K562 (cell line): ENCODE data around the gene RPL34. TPM values are rescaled to one million over a fixed set of nuclear protein-coding genes. Genes with fewer than 3 reads are reported as not detected.

Experiments used
- CBX8 ChIP-seq: fragments of 200-600 bp; sonication (generic); IDR thresholded peaks from 2 replicates; pipeline ENCODE4 v1.6.1; 2012; ENCODE audit warnings: borderline replicate concordance, mixed run types, low read depth, mild to moderate bottlenecking, moderate library complexity, mixed read lengths, low read length, control low read depth, inconsistent platforms; ENCODE audit not compliant: poor library complexity, severe bottlenecking; ENCODE audit errors: extremely low read depth
- CREB1 ChIP-seq, 2 experiments: sonication (generic) in 1 of 2; formaldehyde crosslinking in 1 of 2; IDR thresholded peaks; 2 replicates each; pipeline versions ENCODE4 v1.6.1 to v1.8.0; 2012 to 2022; ENCODE audit warnings: inconsistent platforms in 1 of 2, mild to moderate bottlenecking in 1 of 2, missing genetic modification reagents in 1 of 2, moderate library complexity in 1 of 2
- EP400 ChIP-seq: fragments of 450-650 bp; IDR thresholded peaks from 2 replicates; pipeline ENCODE4 v1.6.1; 2017; ENCODE audit warnings: antibody characterized with exemption, mild to moderate bottlenecking, moderate library complexity
- FOS ChIP-seq: IDR thresholded peaks from 3 replicates; pipeline ENCODE4 v1.6.1; 2011; ENCODE audit not compliant: insufficient read length; ENCODE audit errors: extremely low read depth
- FOXM1 ChIP-seq, 2 experiments: fragments of 450-650 bp in 1 of 2; sonication (generic) in 1 of 2; formaldehyde crosslinking in 1 of 2; IDR thresholded peaks; 2 replicates each; pipeline versions ENCODE4 v1.6.1 to v1.9.0; 2017 to 2022; ENCODE audit warnings: low read depth in 2 of 2, mild to moderate bottlenecking in 2 of 2, missing genetic modification reagents in 1 of 2, moderate library complexity in 1 of 2
- LCOR ChIP-seq: sonication (generic); formaldehyde crosslinking; IDR thresholded peaks from 2 replicates; pipeline ENCODE4 v1.8.0; 2022; ENCODE audit warnings: mild to moderate bottlenecking, missing genetic modification reagents
- MAFF ChIP-seq: IDR thresholded peaks from 2 replicates; pipeline ENCODE4 v1.6.1; 2012; ENCODE audit warnings: low read length, improper control_type of control experiment
- RB1 ChIP-seq: fragments of 450-650 bp; IDR thresholded peaks from 2 replicates; pipeline ENCODE4 v1.6.1; 2017; ENCODE audit warnings: low read depth, mild to moderate bottlenecking
- RBFOX2 ChIP-seq: fragments of 200-400 bp; formaldehyde crosslinking; IDR thresholded peaks from 2 replicates; pipeline ENCODE4 v1.6.1; 2017; ENCODE audit warnings: low read depth, mild to moderate bottlenecking, low read length, moderate library complexity
- SREBF2 ChIP-seq: sonication (generic); formaldehyde crosslinking; IDR thresholded peaks from 2 replicates; pipeline ENCODE4 v1.4.0; 2020; ENCODE audit warnings: mild to moderate bottlenecking, missing genetic modification reagents
- SRSF3 ChIP-seq: fragments of 200-400 bp; formaldehyde crosslinking; IDR thresholded peaks from 2 replicates; pipeline ENCODE4 v1.6.1; 2016; ENCODE audit warnings: mild to moderate bottlenecking, low read length, moderate library complexity; ENCODE audit not compliant: insufficient read depth
- ZNF184 ChIP-seq: sonication (generic); formaldehyde crosslinking; IDR thresholded peaks from 2 replicates; pipeline ENCODE4 v1.5.0; 2020; ENCODE audit warnings: missing genetic modification reagents
- ZNF507 ChIP-seq: conservative IDR thresholded peaks from 2 replicates; pipeline ENCODE4 v1.6.1; 2017; ENCODE audit warnings: missing genetic modification characterization, missing compliant biosample characterization
- polyA plus RNA-seq, 8 experiments: library from polyadenylated mRNA; depleted of rRNA in 4 of 8; stranded (reverse) in 5 of 8; unstranded in 3 of 8; fragments of >200 nt; fragmentation: Nextera tagmentation in 2 of 8; fragmentation: Illumina TruSeq in 1 of 8; extraction: Ambion mirVana in 2 of 8; extraction: Trizol in 1 of 8; gene quantifications; 2 replicates each; pipeline versions ENCODE4 v1.2.1 to v1.2.3, GENCODE V29; 2011 to 2014; ENCODE audit warnings: inconsistent platforms in 1 of 8, missing spikeins in 1 of 8
- total RNA-seq, 7 experiments: library from RNA; depleted of rRNA in 6 of 7; stranded (reverse); fragments of >200 nt in 6 of 7; fragmentation: Illumina TruSeq in 2 of 7; extraction: Trizol in 2 of 7; gene quantifications; 2 replicates each; pipeline versions ENCODE4 v1.2.1 to v1.2.3, GENCODE V29; 2011 to 2021; ENCODE audit warnings: low replicate concordance in 1 of 7
- TF ChIP-seq, protein P1 (sequence below): fragments of 450-650 bp; formaldehyde crosslinking; IDR thresholded peaks from 2 replicates; pipeline ENCODE4 v1.4.0; 2022; ENCODE audit warnings: missing genetic modification characterization
- TF ChIP-seq, protein P2 (sequence below): fragments of 200-800 bp; sonication (Bioruptor generic); IDR thresholded peaks from 2 replicates; pipeline ENCODE4 v1.6.1; 2017; ENCODE audit warnings: missing genetic modification characterization, missing compliant biosample characterization
- TF ChIP-seq, protein P3 (sequence below), 3 experiments: IDR thresholded peaks in 2 of 3; conservative IDR thresholded peaks in 1 of 3; 2 replicates each; pipeline ENCODE4 v1.5.1; 2011 to 2012; ENCODE audit warnings: low read length in 3 of 3, mild to moderate bottlenecking in 3 of 3, control low read depth in 2 of 3, improper control_type of control experiment in 1 of 3, inconsistent platforms in 1 of 3, low read depth in 1 of 3, mixed read lengths in 1 of 3, moderate library complexity in 1 of 3; ENCODE audit not compliant: insufficient read depth in 2 of 3
- TF ChIP-seq, protein P4 (sequence below): fragments of 450-650 bp; IDR thresholded peaks from 2 replicates; pipeline ENCODE4 v1.6.1; 2017; ENCODE audit warnings: mild to moderate bottlenecking, moderate library complexity
- TF ChIP-seq, protein P5 (sequence below): fragments of 250-450 bp; sonication (Bioruptor Pico); IDR thresholded peaks from 2 replicates; pipeline ENCODE4 v1.5.1; 2021; ENCODE audit warnings: mild to moderate bottlenecking

RPL34 gene
- total and polyA plus RNA-seq, 9 of the 15 experiments (the other 6 are each of a cell fraction or from before 2014, with no cell fraction given), result 1,612 to 4,502 (median 2,593) TPM

DNA sequence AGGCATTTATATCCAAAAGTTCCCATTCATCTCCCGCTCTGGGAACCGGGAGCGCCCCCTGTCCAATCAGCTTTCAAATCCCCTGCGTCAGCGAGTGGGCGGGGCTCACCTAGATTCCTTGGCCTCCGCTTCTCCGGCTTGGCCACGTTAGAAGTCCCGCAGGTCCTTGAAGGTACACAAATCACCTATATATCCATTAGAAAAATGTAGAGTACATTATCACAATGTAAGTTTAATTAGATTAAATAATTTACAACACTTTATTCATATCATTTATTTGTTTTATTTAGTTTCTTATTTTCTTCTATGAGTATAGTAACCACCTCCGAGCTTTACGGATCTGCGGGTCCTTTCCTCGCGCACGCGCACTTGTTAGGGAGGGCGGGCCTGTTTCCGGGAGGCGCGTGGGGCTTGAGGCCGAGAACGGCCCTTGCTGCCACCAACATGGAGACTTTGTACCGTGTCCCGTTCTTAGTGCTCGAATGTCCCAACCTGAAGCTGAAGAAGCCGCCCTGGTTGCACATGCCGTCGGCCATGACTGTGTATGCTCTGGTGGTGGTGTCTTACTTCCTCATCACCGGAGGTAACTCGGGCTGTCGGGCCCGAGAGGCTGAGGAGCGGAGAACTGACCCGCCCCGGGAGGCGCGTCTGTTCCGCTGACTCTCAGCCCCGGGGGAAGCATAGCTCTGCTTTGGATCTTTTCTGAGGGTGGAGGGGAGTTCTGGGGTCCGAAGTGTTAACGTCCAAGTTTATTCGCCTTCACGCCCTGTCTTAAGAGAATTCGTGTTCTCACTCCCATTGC, 30.0 kb downstream of the RPL34 start, which contains the start of gene OSTC (continued):
- TF ChIP-seq MAFF (peak; percentile 11; the same call in 1 of the 2 replicates), EP400 (peak; percentile 99), LCOR (CRISPR knock-in tag) (no peak), SREBF2 (CRISPR knock-in tag) (no peak), SRSF3 (no peak), RBFOX2 (peak; percentile 92), CBX8 (no peak), CREB1 (IDR thresholded peaks at IDR 0.05) (peak; percentile 17; the same call in 1 of the 2 replicates), CREB1 (CRISPR knock-in tag; IDR thresholded peaks at IDR 0.05) (0 out of 2 replicates have a peak, but pooled peaks have one; percentile 40), RB1 (peak; percentile 65; the same call in 1 of the 2 replicates), ZNF184 (CRISPR knock-in tag) (no peak), ZNF507 (tag) (no peak), FOS (peak; percentile 8), FOXM1 (IDR thresholded peaks at IDR 0.05; ENCODE audit: low read depth) (peak; percentile 63), FOXM1 (CRISPR knock-in tag; IDR thresholded peaks at IDR 0.05; ENCODE audit: low read depth) (no peak)
- TF ChIP-seq, protein P1, sequence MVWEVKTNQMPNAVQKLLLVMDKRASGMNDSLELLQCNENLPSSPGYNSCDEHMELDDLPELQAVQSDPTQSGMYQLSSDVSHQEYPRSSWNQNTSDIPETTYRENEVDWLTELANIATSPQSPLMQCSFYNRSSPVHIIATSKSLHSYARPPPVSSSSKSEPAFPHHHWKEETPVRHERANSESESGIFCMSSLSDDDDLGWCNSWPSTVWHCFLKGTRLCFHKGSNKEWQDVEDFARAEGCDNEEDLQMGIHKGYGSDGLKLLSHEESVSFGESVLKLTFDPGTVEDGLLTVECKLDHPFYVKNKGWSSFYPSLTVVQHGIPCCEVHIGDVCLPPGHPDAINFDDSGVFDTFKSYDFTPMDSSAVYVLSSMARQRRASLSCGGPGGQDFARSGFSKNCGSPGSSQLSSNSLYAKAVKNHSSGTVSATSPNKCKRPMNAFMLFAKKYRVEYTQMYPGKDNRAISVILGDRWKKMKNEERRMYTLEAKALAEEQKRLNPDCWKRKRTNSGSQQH (CRISPR knock-in tag), result no peak
- TF ChIP-seq, protein P2, sequence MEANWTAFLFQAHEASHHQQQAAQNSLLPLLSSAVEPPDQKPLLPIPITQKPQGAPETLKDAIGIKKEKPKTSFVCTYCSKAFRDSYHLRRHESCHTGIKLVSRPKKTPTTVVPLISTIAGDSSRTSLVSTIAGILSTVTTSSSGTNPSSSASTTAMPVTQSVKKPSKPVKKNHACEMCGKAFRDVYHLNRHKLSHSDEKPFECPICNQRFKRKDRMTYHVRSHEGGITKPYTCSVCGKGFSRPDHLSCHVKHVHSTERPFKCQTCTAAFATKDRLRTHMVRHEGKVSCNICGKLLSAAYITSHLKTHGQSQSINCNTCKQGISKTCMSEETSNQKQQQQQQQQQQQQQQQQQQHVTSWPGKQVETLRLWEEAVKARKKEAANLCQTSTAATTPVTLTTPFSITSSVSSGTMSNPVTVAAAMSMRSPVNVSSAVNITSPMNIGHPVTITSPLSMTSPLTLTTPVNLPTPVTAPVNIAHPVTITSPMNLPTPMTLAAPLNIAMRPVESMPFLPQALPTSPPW, result peak; percentile 49; the same call in 1 of the 2 replicates
- TF ChIP-seq, protein P3, sequence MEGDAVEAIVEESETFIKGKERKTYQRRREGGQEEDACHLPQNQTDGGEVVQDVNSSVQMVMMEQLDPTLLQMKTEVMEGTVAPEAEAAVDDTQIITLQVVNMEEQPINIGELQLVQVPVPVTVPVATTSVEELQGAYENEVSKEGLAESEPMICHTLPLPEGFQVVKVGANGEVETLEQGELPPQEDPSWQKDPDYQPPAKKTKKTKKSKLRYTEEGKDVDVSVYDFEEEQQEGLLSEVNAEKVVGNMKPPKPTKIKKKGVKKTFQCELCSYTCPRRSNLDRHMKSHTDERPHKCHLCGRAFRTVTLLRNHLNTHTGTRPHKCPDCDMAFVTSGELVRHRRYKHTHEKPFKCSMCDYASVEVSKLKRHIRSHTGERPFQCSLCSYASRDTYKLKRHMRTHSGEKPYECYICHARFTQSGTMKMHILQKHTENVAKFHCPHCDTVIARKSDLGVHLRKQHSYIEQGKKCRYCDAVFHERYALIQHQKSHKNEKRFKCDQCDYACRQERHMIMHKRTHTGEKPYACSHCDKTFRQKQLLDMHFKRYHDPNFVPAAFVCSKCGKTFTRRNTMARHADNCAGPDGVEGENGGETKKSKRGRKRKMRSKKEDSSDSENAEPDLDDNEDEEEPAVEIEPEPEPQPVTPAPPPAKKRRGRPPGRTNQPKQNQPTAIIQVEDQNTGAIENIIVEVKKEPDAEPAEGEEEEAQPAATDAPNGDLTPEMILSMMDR (IDR thresholded peaks at IDR 0.05 in 2 of 3, conservative IDR thresholded peaks at IDR 0.05 in 1 of 3; ENCODE audit: insufficient read depth in 2 of 3, low read depth in 1 of 3, low read length in 3 of 3), result peak in 2 of 3 experiments; percentile 25 to 33; a peak in 1 of 6 replicates
- TF ChIP-seq, protein P4, sequence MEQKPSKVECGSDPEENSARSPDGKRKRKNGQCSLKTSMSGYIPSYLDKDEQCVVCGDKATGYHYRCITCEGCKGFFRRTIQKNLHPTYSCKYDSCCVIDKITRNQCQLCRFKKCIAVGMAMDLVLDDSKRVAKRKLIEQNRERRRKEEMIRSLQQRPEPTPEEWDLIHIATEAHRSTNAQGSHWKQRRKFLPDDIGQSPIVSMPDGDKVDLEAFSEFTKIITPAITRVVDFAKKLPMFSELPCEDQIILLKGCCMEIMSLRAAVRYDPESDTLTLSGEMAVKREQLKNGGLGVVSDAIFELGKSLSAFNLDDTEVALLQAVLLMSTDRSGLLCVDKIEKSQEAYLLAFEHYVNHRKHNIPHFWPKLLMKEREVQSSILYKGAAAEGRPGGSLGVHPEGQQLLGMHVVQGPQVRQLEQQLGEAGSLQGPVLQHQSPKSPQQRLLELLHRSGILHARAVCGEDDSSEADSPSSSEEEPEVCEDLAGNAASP, result no peak; the same call in 1 of the 2 replicates
- TF ChIP-seq, protein P5, sequence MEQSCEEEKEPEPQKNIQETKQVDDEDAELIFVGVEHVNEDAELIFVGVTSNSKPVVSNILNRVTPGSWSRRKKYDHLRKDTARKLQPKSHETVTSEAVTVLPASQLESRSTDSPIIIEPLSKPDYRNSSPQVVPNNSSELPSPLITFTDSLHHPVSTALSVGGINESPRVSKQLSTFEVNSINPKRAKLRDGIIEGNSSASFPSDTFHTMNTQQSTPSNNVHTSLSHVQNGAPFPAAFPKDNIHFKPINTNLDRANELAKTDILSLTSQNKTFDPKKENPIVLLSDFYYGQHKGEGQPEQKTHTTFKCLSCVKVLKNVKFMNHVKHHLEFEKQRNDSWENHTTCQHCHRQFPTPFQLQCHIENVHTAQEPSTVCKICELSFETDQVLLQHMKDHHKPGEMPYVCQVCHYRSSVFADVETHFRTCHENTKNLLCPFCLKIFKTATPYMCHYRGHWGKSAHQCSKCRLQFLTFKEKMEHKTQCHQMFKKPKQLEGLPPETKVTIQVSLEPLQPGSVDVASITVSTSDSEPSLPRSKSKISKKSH (CRISPR knock-in tag), result no peak
